HG03139 (cell line): ENCODE measurements around the gene GMDS.

Experiments
- ATAC-seq: cut with Tn5 transposase; IDR thresholded peaks from one replicate; pipeline ENCODE4 v1.9.1; 2021; ENCODE audit not compliant: unreplicated experiment

Gene GMDS

GRCh38 chr6:2140438-2141128 is 104.8 kb downstream of the GMDS start:
- no peak for ATAC-seq

GRCh38 chr6:2135401-2135800 is 110.0 kb downstream of the GMDS start:
- ATAC-seq = no peak

- ATAC-seq = no peak
Measured at GRCh38 chr6:2134554-2134953, 110.9 kb downstream of the GMDS start.

- no peak for ATAC-seq
Measured at GRCh38 chr6:2133716-2134310, 111.6 kb downstream of the GMDS start.

- no peak for ATAC-seq
Measured at GRCh38 chr6:2132916-2133315, 112.5 kb downstream of the GMDS start.

- ATAC-seq = no peak
Measured at GRCh38 chr6:2132416-2132815, 113.0 kb downstream of the GMDS start.

GRCh38 chr6:2129182-2129621 is 116.2 kb downstream of the GMDS start:
- peak; percentile 59 for ATAC-seq

- peak; percentile 44 for ATAC-seq
Measured at GRCh38 chr6:2127484-2127911, 117.9 kb downstream of the GMDS start.

GRCh38 chr6:2126351-2126750 is 119.1 kb downstream of the GMDS start:
- no peak for ATAC-seq

- no peak for ATAC-seq
Measured at GRCh38 chr6:2125158-2125557, 120.2 kb downstream of the GMDS start.

- ATAC-seq = no peak
Measured at GRCh38 chr6:2124260-2124709, 121.1 kb downstream of the GMDS start.

- ATAC-seq = no peak
Measured at GRCh38 chr6:2120912-2121311, 124.5 kb downstream of the GMDS start.

GRCh38 chr6:2119275-2119674 is 126.1 kb downstream of the GMDS start:
- ATAC-seq = no peak

GRCh38 chr6:2118136-2118535 is 127.3 kb downstream of the GMDS start:
- ATAC-seq = no peak

- ATAC-seq = no peak
Measured at GRCh38 chr6:2117447-2117846, 128.0 kb downstream of the GMDS start.

GRCh38 chr6:2116496-2116895 is 128.9 kb downstream of the GMDS start:
- ATAC-seq = no peak

GRCh38 chr6:2114100-2114499 is 131.3 kb downstream of the GMDS start:
- ATAC-seq = no peak

GRCh38 chr6:2111162-2111677 is 134.2 kb downstream of the GMDS start:
- ATAC-seq = no peak

- ATAC-seq = no peak
Measured at GRCh38 chr6:2110504-2110903, 134.9 kb downstream of the GMDS start.

GRCh38 chr6:2109796-2110195 is 135.6 kb downstream of the GMDS start:
- no peak for ATAC-seq

- no peak for ATAC-seq
Measured at GRCh38 chr6:2108700-2109306, 136.6 kb downstream of the GMDS start.

- no peak for ATAC-seq
Measured at GRCh38 chr6:2104524-2104880, 140.9 kb downstream of the GMDS start.
